Subcutaneous abdominal adipose tissue (tissue), 5 donors: ENCODE data around the gene LSS.

Source experiments
- H3K27ac ChIP-seq: one replicate; pipeline ENCODE4 v1.7.0; 2013; ENCODE audit warnings: low read depth, mild to moderate bottlenecking, inconsistent platforms, low read length, moderate library complexity
- H3K27me3 ChIP-seq, 5 donors: one replicate each; pipeline ENCODE4 v1.7.0; 2013; ENCODE audit warnings: low read length in 5 of 5, inconsistent platforms in 1 of 5; ENCODE audit not compliant: control insufficient read depth in 5 of 5, insufficient read depth in 4 of 5
- H3K36me3 ChIP-seq, 5 donors: one replicate each; pipeline ENCODE4 v1.7.0; 2013; ENCODE audit warnings: low read length in 5 of 5; ENCODE audit not compliant: control insufficient read depth in 5 of 5, insufficient read depth in 5 of 5
- H3K4me1 ChIP-seq, 5 donors: one replicate each; pipeline ENCODE4 v1.7.0; 2013; ENCODE audit warnings: low read length in 5 of 5, mild to moderate bottlenecking in 3 of 5, moderate library complexity in 1 of 5; ENCODE audit not compliant: control insufficient read depth in 5 of 5, insufficient read depth in 5 of 5
- H3K4me3 ChIP-seq, 5 donors: one replicate each; pipeline ENCODE4 v1.7.0; 2013; ENCODE audit warnings: low read length in 5 of 5, low read depth in 1 of 5
- H3K9ac ChIP-seq, 5 donors: one replicate each; pipeline ENCODE4 v1.7.0; 2013; ENCODE audit warnings: low read length in 5 of 5, mild to moderate bottlenecking in 4 of 5, moderate library complexity in 3 of 5
- H3K9me3 ChIP-seq, 5 donors: one replicate each; pipeline ENCODE4 v1.7.0; 2013; ENCODE audit warnings: low read length in 5 of 5; ENCODE audit not compliant: control insufficient read depth in 5 of 5
- donor health status: healthy.
- donor health status: healthy.
- donor health status: healthy.
- donor health status: healthy.
- donor health status: healthy.

LSS gene

GRCh38 chr21:46256501-46256994 is 28.0 kb upstream of the LSS start:
- Histone ChIP-seq H3K36me3 (peaks cover 10 to 99% (median 83%) of the 10 kb centered on the region in 5 donors), H3K27me3 (no peaks in the 10 kb centered on the region), H3K27ac (no peak overlapping the region), H3K4me3 (no peak overlapping the region), H3K9ac (no peak overlapping the region), H3K4me1 (peaks cover 5 to 10% (median 8%) of the 10 kb centered on the region in 5 donors), H3K9me3 (no peaks in the 10 kb centered on the region)

GRCh38 chr21:46255758-46256337 is 27.3 kb upstream of the LSS start:
- no peak overlapping the region for H3K27ac ChIP-seq
- no peak overlapping the region for H3K9ac ChIP-seq
- peaks cover 15 to 99% (median 82%) of the 10 kb centered on the region in 5 donors for H3K36me3 ChIP-seq
- H3K9me3 ChIP-seq: no peaks in the 10 kb centered on the region
- no peaks in the 10 kb centered on the region for H3K27me3 ChIP-seq
- H3K4me1 ChIP-seq: peaks cover 5 to 10% (median 8%) of the 10 kb centered on the region in 5 donors
- no peak overlapping the region for H3K4me3 ChIP-seq

- Histone ChIP-seq H3K27ac (no peak overlapping the region), H3K4me3 (no peak overlapping the region), H3K36me3 (peaks cover 16 to 99% (median 82%) of the 10 kb centered on the region in 5 donors), H3K9me3 (no peaks in the 10 kb centered on the region), H3K4me1 (peaks cover 5 to 10% (median 8%) of the 10 kb centered on the region in 5 donors), H3K9ac (no peak overlapping the region), H3K27me3 (no peaks in the 10 kb centered on the region)
These were observed 26.6 kb upstream of the LSS start for GRCh38 chr21:46255166-46255565.

GRCh38 chr21:46254208-46254975 is 25.8 kb upstream of the LSS start:
- H3K4me1 ChIP-seq: peaks cover 5 to 10% (median 8%) of the 10 kb centered on the region in 5 donors
- peaks cover 16 to 99% (median 86%) of the 10 kb centered on the region in 5 donors for H3K36me3 ChIP-seq
- no peak overlapping the region for H3K9ac ChIP-seq
- H3K27me3 ChIP-seq: no peaks in the 10 kb centered on the region
- no peak overlapping the region for H3K4me3 ChIP-seq
- no peak overlapping the region for H3K27ac ChIP-seq
- no peaks in the 10 kb centered on the region for H3K9me3 ChIP-seq

- Histone ChIP-seq H3K36me3 (peaks cover 15 to 99% (median 87%) of the 10 kb centered on the region in 5 donors), H3K4me3 (no peak overlapping the region), H3K9me3 (no peaks in the 10 kb centered on the region), H3K27me3 (no peaks in the 10 kb centered on the region), H3K4me1 (peaks cover 5 to 10% (median 8%) of the 10 kb centered on the region in 5 donors), H3K9ac (peak overlapping the region in 1 of 5 donors; percentile 28), H3K27ac (no peak overlapping the region)
These were observed 25.1 kb upstream of the LSS start for GRCh38 chr21:46253610-46254124.

- Histone ChIP-seq H3K4me1 (peaks cover 5 to 10% (median 8%) of the 10 kb centered on the region in 5 donors), H3K36me3 (peaks cover 9 to 99% (median 85%) of the 10 kb centered on the region in 5 donors), H3K4me3 (no peak overlapping the region), H3K27me3 (no peaks in the 10 kb centered on the region), H3K27ac (no peak overlapping the region), H3K9ac (no peak overlapping the region), H3K9me3 (no peaks in the 10 kb centered on the region)
These were observed 24.3 kb upstream of the LSS start for GRCh38 chr21:46252840-46253239.

GRCh38 chr21:46250146-46250725 is 21.7 kb upstream of the LSS start:
- no peak overlapping the region for H3K9ac ChIP-seq
- no peak overlapping the region for H3K4me3 ChIP-seq
- peaks cover 13 to 97% (median 82%) of the 10 kb centered on the region in 5 donors for H3K36me3 ChIP-seq
- peaks cover 5 to 10% (median 8%) of the 10 kb centered on the region in 5 donors for H3K4me1 ChIP-seq
- H3K27ac ChIP-seq: no peak overlapping the region
- no peaks in the 10 kb centered on the region for H3K27me3 ChIP-seq
- H3K9me3 ChIP-seq: no peaks in the 10 kb centered on the region

GRCh38 chr21:46248827-46249226 is 20.3 kb upstream of the LSS start:
- peaks cover 0 to 5% (median 0%) of the 10 kb centered on the region in 5 donors for H3K4me1 ChIP-seq
- no peak overlapping the region for H3K4me3 ChIP-seq
- no peak overlapping the region for H3K27ac ChIP-seq
- no peaks in the 10 kb centered on the region for H3K27me3 ChIP-seq
- H3K9me3 ChIP-seq: no peaks in the 10 kb centered on the region
- H3K36me3 ChIP-seq: peaks cover 13 to 97% (median 84%) of the 10 kb centered on the region in 5 donors
- no peak overlapping the region for H3K9ac ChIP-seq

GRCh38 chr21:46248422-46248782 is 19.8 kb upstream of the LSS start:
- peaks cover 0 to 1% (median 0%) of the 10 kb centered on the region in 5 donors for H3K4me1 ChIP-seq
- H3K9ac ChIP-seq: peak overlapping the region in 1 of 5 donors; percentile 15
- no peaks in the 10 kb centered on the region for H3K27me3 ChIP-seq
- H3K4me3 ChIP-seq: no peak overlapping the region
- H3K27ac ChIP-seq: no peak overlapping the region
- no peaks in the 10 kb centered on the region for H3K9me3 ChIP-seq
- peaks cover 13 to 97% (median 84%) of the 10 kb centered on the region in 5 donors for H3K36me3 ChIP-seq
